ENCODE results near the gene CDH22. TPM values are rescaled to one million over a fixed set of nuclear protein-coding genes. Genes with fewer than 3 reads are reported as not detected.

The CDH22 gene
- total RNA-seq, 1 experiment from 2014 or later: 0.11 TPM

- no peak overlapping the region for H3K4me3 Mint-ChIP-seq (ENCODE audit: unreplicated experiment)
- H3K36me3 ChIP-seq (ENCODE audit: control insufficient read depth, insufficient read depth, low read length): no peaks in the 10 kb centered on the region
- H3K27ac Mint-ChIP-seq (ENCODE audit: unreplicated experiment): no peak overlapping the region
- no peaks in the 10 kb centered on the region for H3K36me3 Mint-ChIP-seq (ENCODE audit: insufficient read depth, unreplicated experiment)
- no peaks in the 10 kb centered on the region for H3K4me1 Mint-ChIP-seq (ENCODE audit: low read depth, unreplicated experiment)
- H3K9me3 Mint-ChIP-seq (ENCODE audit: unreplicated experiment): no peaks in the 10 kb centered on the region
- no peak overlapping the region for H3K4me3 ChIP-seq (ENCODE audit: low read depth, low read length)
- peaks cover 3% of the 10 kb centered on the region; the same call in 1 of the 2 replicates for H3K27me3 ChIP-seq (replicated peaks; ENCODE audit: control insufficient read depth, insufficient read depth, low read length)
- CTCF ChIA-PET: no interaction called here
- no TSS peak for BruUV-seq (replicated peaks)
- no peaks in the 10 kb centered on the region for H3K4me1 ChIP-seq
- no peak for TF ChIP-seq CTCF (IDR thresholded peaks at IDR 0.05; ENCODE audit: insufficient read depth in 1 of 2, low read depth in 1 of 2, low read length in 1 of 2, severe bottlenecking in 1 of 2, unreplicated experiment in 1 of 2)
- POLR2A ChIA-PET: no interaction called here
- DNase-seq: no peak
- intact Hi-C loops (cut with micrococcal nuclease; ENCODE audit: unreplicated experiment): no loop called here
- H3K27me3 Mint-ChIP-seq (ENCODE audit: insufficient read depth, unreplicated experiment): peaks cover 27% of the 10 kb centered on the region
- peaks cover 5% of the 10 kb centered on the region; the same call in 1 of the 2 replicates for H3K9me3 ChIP-seq
Measured at GRCh38 chr20:46167080-46167479, 141.2 kb downstream of the CDH22 start.

GRCh38 chr20:46164254-46164653 is 144.0 kb downstream of the CDH22 start:
- Histone ChIP-seq H3K4me3 (ENCODE audit: low read depth, low read length) (no peak overlapping the region), H3K4me1 (no peaks in the 10 kb centered on the region), H3K27me3 (replicated peaks; ENCODE audit: control insufficient read depth, insufficient read depth, low read length) (peaks cover 2% of the 10 kb centered on the region; the same call in 1 of the 2 replicates), H3K36me3 (ENCODE audit: control insufficient read depth, insufficient read depth, low read length) (no peaks in the 10 kb centered on the region), H3K9me3 (peaks cover 5% of the 10 kb centered on the region; the same call in 1 of the 2 replicates)
- no peaks in the 10 kb centered on the region for H3K36me3 Mint-ChIP-seq (ENCODE audit: insufficient read depth, unreplicated experiment)
- peaks cover 22% of the 10 kb centered on the region for H3K27me3 Mint-ChIP-seq (ENCODE audit: insufficient read depth, unreplicated experiment)
- no peak overlapping the region for H3K27ac Mint-ChIP-seq (ENCODE audit: unreplicated experiment)
- no peak for TF ChIP-seq CTCF (IDR thresholded peaks at IDR 0.05; ENCODE audit: insufficient read depth in 1 of 2, low read depth in 1 of 2, low read length in 1 of 2, severe bottlenecking in 1 of 2, unreplicated experiment in 1 of 2)
- BruUV-seq (replicated peaks): no TSS peak
- intact Hi-C loops (cut with micrococcal nuclease; ENCODE audit: unreplicated experiment): no loop called here
- no peaks in the 10 kb centered on the region for H3K9me3 Mint-ChIP-seq (ENCODE audit: unreplicated experiment)
- CTCF ChIA-PET: no interaction called here
- no peak for DNase-seq
- no peaks in the 10 kb centered on the region for H3K4me1 Mint-ChIP-seq (ENCODE audit: low read depth, unreplicated experiment)
- no peak overlapping the region for H3K4me3 Mint-ChIP-seq (ENCODE audit: unreplicated experiment)
- POLR2A ChIA-PET: no interaction called here

- peaks cover 3% of the 10 kb centered on the region; the same call in 1 of the 2 replicates for H3K9me3 ChIP-seq
- H3K4me1 ChIP-seq: no peaks in the 10 kb centered on the region
- no peak overlapping the region for H3K4me3 Mint-ChIP-seq (ENCODE audit: unreplicated experiment)
- no peak for TF ChIP-seq CTCF (IDR thresholded peaks at IDR 0.05; ENCODE audit: insufficient read depth in 1 of 2, low read depth in 1 of 2, low read length in 1 of 2, severe bottlenecking in 1 of 2, unreplicated experiment in 1 of 2)
- no peaks in the 10 kb centered on the region for H3K9me3 Mint-ChIP-seq (ENCODE audit: unreplicated experiment)
- no TSS peak for BruUV-seq (replicated peaks)
- H3K27me3 ChIP-seq (replicated peaks; ENCODE audit: control insufficient read depth, insufficient read depth, low read length): peaks cover 2% of the 10 kb centered on the region; the same call in 1 of the 2 replicates
- intact Hi-C loops (cut with micrococcal nuclease; ENCODE audit: unreplicated experiment): no loop called here
- H3K36me3 ChIP-seq (ENCODE audit: control insufficient read depth, insufficient read depth, low read length): no peaks in the 10 kb centered on the region
- ChIA-PET CTCF (no interaction called here), POLR2A (interaction anchor here (0.6 kb wide), 1 partner anchor 227 kb away, joined by 5 read pairs; no protein-coding TSS in a partner anchor)
- H3K36me3 Mint-ChIP-seq (ENCODE audit: insufficient read depth, unreplicated experiment): no peaks in the 10 kb centered on the region
- no peak overlapping the region for H3K27ac Mint-ChIP-seq (ENCODE audit: unreplicated experiment)
- H3K4me3 ChIP-seq (ENCODE audit: low read depth, low read length): no peak overlapping the region
- no peak for DNase-seq
- H3K27me3 Mint-ChIP-seq (ENCODE audit: insufficient read depth, unreplicated experiment): peaks cover 25% of the 10 kb centered on the region
- H3K4me1 Mint-ChIP-seq (ENCODE audit: low read depth, unreplicated experiment): no peaks in the 10 kb centered on the region
Measured at GRCh38 chr20:46161921-46162320, 146.4 kb downstream of the CDH22 start.

Data from Caco-2 (cell line).